22Rv1 (cell line): ENCODE results near the gene GBF1.
"Not testable (repeated sequence)": the region's sequence is repeated elsewhere in the genome, so short reads cannot be mapped to it uniquely, and the experiment has no call there.

Experiments
- H3K27ac ChIP-seq: fragments of 450-650 bp; 2 replicates; pipeline ENCODE4 v1.5.1; 2017
- CTCF ChIP-seq: fragments of 450-650 bp; IDR thresholded peaks from 2 replicates; pipeline ENCODE4 v1.5.1; 2017; ENCODE audit warnings: mild to moderate bottlenecking
- ZFX ChIP-seq: fragments of 450-650 bp; IDR thresholded peaks from 2 replicates; pipeline ENCODE4 v1.6.1; 2017; ENCODE audit warnings: antibody characterized with exemption, borderline replicate concordance

GBF1 gene

GRCh38 chr10:102243309-102243708 lies 2.0 kb upstream of the GBF1 start:
- TF ChIP-seq ZFX (no peak), CTCF (no peak)
- no peak overlapping the region for H3K27ac ChIP-seq

GRCh38 chr10:102245932-102246251 lies 560 bp downstream of the GBF1 start:
- peak overlapping the region; percentile 84 for H3K27ac ChIP-seq
- TF ChIP-seq CTCF (no peak), ZFX (no peak)

- TF ChIP-seq ZFX (no peak), CTCF (no peak)
These were observed 929 bp downstream of the GBF1 start for GRCh38 chr10:102246261-102246660.

GRCh38 chr10:102247734-102248133 lies 2.4 kb downstream of the GBF1 start:
- TF ChIP-seq CTCF (no peak), ZFX (no peak)
- no peak overlapping the region for H3K27ac ChIP-seq

More at GRCh38 chr10:102246261-102246660, 929 bp downstream of the GBF1 start:
- peak overlapping the region; percentile 84 for H3K27ac ChIP-seq

GRCh38 chr10:102252508-102252907 lies 7.2 kb downstream of the GBF1 start:
- H3K27ac ChIP-seq, result not testable (repeated sequence)

GRCh38 chr10:102254426-102254825 lies 9.1 kb downstream of the GBF1 start:
- H3K27ac ChIP-seq, result no peak overlapping the region
- no peak for TF ChIP-seq ZFX
- TF ChIP-seq CTCF, result no peak

- no peak for TF ChIP-seq ZFX
- no peak for TF ChIP-seq CTCF
These were observed 10.1 kb downstream of the GBF1 start for GRCh38 chr10:102255404-102255803.

GRCh38 chr10:102261196-102261595 lies 15.9 kb downstream of the GBF1 start:
- TF ChIP-seq CTCF, result no peak
- TF ChIP-seq ZFX, result no peak
- no peak overlapping the region for H3K27ac ChIP-seq

More at GRCh38 chr10:102255404-102255803, 10.1 kb downstream of the GBF1 start:
- H3K27ac ChIP-seq, result no peak overlapping the region
